K562 (cell line): ENCODE data around the gene MBD3L4.

Experiments
- KLF1 ChIP-seq: fragments of 450-650 bp; IDR thresholded peaks from 2 replicates; pipeline ENCODE4 v1.6.1; 2016; ENCODE audit warnings: missing genetic modification characterization, missing compliant biosample characterization
- L3MBTL2 ChIP-seq: fragments of 450-650 bp; IDR thresholded peaks from 2 replicates; pipeline ENCODE4 v1.6.1; 2016; ENCODE audit warnings: mild to moderate bottlenecking, moderate library complexity
- TF ChIP-seq, protein P1 (sequence below): sonication (generic); formaldehyde crosslinking; IDR thresholded peaks from 2 replicates; pipeline ENCODE4 v1.8.0; 2022; ENCODE audit warnings: missing genetic modification reagents, mild to moderate bottlenecking, moderate library complexity, borderline replicate concordance

DNA sequence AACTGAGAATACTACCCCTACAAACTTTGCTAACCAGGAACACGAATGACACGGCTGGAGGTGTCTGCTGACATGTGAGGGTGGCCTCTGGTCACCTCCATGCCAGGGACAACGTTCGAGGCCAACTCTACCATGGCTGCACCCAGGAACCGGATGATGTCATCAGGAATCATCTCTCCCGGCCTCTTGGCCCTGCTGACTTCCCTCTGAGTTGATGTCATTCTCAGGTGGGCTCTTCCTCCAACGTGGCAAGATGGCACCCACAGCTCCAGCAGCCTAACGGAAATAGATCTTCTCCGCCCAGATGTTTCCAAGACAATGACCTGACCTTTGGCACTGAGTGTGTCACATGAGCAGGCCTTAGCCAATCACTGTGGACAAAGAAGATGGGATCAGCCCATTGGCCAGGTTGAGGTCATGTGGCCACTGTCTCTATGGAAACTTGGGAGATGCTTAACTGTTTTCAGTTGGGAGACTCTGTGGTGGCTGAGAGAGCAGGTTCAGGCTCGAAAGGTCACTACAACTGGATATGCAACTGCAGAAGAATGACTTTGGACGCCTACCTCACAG lies 33.8 kb downstream of the MBD3L4 start:
- TF ChIP-seq L3MBTL2 (no peak), KLF1 (no peak)
- TF ChIP-seq, protein P1, sequence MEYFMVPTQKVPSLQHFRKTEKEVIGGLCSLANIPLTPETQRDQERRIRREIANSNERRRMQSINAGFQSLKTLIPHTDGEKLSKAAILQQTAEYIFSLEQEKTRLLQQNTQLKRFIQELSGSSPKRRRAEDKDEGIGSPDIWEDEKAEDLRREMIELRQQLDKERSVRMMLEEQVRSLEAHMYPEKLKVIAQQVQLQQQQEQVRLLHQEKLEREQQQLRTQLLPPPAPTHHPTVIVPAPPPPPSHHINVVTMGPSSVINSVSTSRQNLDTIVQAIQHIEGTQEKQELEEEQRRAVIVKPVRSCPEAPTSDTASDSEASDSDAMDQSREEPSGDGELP: no peak
